Hypothalamus (tissue), 51 donors: Measurements from ENCODE around the gene GINS3.
A peak's percentile ranks its signal among the peaks of the same experiment; 100 is the strongest.

ENCODE experiments used
- DNase-seq, 51 donors: peaks; one replicate each; lab custom pipeline; 2025; lab: John Stamatoyannopoulos, UW

GINS3 gene

DNA sequence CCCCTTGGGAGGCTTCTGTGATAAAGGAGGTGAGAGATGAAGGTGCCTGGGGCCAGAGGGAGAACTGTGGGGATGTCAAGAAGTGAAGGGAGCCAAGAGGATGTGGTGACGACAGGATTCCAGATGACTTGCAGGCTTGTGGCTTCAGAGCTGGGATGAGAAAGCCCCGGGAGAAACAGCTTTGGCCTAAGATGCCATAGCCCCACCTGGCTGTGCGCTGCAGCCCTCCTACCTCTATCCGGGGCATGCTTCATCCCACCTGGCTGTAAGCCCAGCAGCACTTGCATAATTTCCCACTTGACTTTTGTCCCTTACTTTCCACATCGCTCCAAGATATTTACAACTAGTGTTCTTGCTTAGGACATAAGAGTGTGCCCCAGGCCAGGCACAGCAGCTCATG is 29.3 kb downstream of the GINS3 start:
- DNase-seq, result no peak

DNA sequence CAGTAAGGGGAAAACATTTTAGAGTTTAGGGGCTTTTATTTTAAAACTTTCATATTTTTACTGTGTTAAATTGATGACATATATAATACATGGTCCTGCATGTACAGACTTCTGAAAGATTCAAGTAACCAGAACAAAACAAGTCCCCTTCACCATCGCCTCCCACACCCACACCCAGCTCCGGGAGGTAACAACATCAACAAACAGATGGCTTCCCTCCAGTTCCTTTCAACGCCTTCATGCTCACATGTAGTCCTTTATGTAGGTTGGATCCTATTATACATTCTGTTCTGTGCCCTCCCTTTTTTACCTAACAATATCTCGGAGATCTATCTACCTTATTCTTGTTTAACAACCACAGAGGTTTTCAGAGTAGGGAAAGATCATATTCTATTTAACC is 30.5 kb downstream of the GINS3 start:
- peak in 1 of 51 donors; percentile 9 for DNase-seq

DNA sequence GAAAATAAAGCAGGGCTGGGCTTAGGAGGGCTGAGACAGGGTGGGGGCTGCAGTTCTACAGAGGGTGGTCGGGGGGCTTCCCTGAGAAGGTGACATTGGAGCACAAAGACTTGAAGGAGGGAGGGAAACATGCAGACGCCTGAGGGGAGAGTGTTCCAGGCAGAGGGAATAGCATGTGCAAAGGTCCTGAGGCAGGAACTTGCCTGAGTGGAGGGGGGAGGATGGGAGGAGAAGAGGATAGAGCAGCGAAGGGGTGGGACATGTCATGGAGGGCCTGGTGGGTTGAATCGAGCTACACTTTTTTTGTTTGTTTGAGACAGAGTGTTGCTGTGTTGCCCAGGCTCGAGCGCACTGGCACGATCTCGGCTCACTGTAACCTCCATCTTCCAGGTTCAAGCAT is 33.0 kb downstream of the GINS3 start:
- DNase-seq, result no peak

DNA sequence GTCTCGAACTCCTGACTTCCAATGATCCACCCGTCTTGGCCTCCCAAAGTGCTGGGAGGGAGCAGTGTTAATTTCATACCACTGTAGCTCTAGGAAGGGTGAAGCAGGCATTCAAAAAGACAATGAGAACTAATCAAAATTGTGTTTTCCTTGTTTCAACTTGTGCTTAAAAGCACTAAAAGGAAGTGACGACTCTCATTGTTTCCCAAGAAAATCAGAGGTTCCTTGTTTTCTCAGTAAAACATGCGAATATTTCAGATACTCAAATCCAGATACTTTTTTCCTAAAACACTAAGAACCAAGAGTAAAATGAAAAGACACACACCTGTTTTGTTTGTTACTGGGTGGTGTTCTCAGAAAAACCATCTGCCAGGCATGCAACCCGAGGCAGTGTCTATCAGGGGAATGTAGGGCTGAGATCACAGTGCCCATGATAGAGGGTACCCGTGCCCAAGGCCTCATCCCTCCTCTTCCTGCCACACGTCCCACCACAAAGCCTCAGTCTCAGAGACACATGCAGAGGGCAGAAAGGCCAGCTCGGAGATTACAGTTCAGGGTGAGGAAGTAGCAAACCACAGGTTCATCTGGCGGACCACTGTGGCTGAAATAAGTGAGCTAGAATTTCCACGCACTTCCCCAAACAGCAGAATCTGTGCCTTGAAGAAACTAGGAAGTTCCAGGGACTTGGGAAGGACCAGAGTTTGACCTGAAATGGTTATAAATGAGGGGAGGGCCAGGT is 33.7 kb downstream of the GINS3 start:
- DNase-seq, result peak in 31 of 51 donors; percentile 4 to 49 (median 21)

DNA sequence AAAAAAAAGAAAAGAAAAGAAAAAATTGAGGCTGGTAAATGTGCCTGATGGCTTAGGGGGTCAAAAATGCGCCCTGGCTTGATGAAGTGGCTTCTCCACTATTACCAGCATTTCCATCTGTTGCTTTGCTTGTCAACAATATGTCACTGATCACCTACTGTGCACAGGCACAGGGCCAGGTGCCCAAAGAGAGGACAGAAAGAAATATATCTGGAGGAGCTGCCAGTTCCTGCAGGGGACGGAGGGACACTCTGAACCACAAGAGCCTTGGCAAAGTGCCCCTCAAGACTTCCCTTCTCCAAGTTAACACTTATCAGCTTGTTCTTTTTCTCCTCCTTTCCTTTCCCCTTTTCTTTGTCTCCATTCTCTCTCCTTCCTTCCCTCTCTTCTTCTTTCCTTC is 34.7 kb downstream of the GINS3 start:
- DNase-seq, result peak in 19 of 51 donors; percentile 0 to 48 (median 19)

DNA sequence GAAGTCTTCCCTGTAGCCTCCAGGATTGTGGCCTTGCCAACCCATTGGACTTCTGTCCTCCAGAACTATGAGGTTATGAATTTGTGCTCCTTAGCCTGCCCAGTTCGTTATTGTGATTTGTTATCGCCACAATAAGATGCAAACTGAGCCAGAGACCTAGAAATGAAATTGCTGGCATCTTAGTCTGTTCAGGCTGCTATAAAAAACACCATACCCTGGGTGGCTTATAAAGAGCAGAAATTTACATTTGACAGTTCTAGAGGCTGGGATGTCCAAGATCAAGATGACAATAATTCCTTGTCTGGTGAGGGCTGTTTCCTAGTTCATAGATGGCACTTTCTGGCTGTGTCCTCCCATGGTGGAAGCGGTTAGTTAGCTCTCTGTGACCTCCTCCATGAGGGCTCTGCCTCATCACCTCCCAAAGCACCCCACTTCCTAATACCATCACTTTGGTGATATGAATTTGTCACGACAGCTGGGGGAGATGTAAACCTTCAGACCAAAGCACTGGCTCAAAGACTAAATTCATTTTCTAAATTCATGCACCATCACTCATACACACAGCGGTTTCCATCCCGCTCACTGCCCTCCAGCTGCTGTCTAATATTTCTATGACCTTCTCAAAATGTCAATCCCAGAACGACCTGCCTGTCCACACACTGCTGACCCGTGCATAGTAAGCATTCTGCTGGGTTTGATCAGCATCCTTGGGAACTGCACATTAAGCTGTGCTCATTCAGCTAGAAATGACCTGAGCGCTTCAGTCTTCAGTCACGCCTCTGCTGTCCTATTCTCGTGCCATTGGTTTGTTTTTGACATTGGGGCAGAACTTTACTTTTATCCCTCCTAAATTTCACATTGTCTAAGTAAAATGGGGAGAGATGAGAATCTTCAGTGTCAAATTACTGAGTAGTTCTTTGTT is 36.6 kb downstream of the GINS3 start:
- DNase-seq, result no peak

DNA sequence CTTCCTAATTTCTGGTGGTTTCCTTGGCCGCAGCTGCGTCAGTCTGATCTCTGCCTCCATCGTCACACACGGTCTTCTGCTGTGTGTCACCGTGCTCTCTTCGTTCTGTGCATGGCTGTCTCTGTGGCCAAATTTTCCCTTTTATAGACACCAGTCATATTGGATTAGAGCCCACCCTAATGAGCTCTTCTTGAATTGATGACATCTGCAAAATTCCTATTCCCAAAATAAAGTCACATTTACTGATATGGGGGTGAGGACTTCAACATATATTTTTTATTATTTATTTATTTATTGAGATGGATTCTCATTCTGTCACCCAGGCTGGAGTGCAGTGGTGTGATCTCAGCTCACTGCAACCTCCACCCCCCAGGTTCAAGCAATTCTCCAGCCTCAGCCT is 38.4 kb downstream of the GINS3 start:
- DNase-seq, result no peak

DNA sequence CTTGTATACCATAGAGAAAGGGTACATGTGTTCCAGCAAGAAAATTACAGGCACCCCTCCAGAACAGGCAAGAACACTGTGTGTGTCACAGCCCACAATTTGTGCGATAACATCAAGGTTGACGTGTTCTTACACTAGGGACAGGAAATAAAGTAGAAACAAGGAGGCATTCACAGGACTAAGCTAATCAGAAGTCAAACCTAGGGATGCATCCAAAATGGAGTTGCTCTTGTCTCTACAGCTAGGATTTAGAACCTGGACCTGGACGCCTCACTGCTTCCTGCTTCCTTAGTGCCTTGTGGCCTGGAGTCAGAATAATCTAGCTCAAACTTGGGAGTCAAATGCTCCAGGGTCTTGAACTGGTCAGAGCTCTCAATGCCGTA is 41.3 kb downstream of the GINS3 start:
- no peak for DNase-seq

DNA sequence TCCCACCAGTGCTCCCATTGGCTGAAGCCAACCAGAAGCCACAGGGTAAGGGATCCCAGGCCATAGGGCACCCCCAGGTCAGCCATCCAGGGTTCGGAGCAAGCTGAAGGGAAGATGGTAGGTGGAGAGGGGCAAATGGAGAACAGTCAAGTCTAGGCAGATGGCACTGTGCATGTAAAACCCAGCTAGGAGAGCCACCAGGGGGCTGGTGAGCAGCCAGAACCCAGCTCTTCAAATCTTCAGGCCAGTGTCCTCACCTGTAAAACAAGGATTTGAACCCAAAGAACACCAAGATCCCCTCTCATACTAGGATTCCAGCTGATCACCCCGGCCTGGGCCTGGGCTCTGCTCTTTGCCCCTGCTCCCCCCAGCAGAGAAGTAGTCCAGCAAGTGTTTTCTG is 43.5 kb downstream of the GINS3 start:
- no peak for DNase-seq

DNA sequence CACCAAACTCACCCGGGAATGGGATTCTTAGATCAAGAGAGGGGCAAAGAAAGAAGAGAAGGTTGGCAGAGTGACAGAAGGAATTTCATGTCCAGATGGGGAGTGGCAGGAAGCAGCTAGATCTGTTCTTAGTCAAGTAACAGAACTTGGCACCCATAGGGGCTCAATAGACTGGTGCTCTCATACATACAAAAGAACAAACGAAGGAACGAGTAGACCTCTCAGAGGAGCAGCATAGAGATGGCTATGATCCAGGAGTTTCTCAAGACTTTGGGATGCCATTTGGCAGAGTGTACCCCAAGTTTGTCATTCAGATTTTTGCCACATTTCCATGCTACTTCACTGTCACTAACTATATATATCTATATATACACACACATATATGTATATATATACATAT is 47.9 kb downstream of the GINS3 start:
- DNase-seq, result no peak

DNA sequence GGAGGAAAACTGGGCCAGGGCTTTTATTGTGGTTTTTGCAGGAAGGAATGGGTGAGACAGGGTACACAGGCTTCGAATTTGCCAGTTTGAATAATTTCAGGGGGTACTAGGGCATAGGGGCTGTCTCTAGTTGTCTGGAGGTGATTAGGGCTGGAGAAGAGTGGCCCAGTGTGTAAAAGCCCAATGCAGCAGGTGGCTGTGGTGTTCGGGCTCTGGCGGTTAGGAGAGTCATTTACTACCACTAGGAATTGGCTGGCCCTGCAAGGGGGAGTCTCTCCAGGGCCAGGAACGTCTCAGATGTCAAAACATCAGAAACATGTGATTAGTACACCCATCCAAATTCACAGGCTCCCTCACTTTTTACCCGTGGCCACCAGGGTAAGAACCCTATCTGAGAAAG is 50.3 kb downstream of the GINS3 start:
- DNase-seq, result no peak

DNA sequence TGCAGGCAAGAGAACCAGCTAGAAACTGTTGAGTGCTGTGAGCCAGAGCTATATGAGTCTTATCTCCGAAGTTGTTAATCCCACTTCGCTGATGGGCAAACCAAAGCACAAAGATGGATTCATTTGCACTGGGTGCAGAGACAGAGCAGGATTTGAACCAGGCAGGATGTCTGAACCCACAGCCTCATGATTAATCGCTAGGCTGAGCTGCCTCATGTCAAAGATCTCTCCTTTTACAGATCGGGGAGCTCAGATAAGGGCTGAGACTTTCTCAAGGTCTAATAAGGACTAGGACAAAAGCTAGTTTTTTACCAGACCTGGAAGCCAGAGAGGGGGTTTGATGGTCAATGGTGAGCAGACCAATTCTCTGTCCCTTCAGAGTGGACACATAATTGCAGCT is 51.5 kb downstream of the GINS3 start:
- no peak for DNase-seq

DNA sequence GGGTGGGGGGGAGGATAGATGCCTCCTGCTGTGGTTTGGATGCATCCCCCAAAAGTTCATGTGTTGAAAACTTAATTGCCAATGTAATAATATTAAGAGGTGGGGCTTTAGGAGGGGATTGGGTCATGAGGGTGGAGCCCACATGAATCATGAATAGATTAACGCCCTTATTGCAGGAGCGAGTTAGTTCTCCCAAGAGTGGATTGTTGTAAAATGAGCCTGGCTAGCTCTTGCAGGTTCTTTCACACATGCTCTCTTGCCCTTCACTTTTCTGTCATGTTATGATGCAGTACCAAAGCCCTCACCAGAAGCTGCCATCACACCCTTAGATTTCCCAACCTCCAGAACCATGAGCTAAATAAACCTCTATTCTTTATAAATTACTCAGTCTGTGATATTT is 52.0 kb downstream of the GINS3 start:
- DNase-seq, result no peak

DNA sequence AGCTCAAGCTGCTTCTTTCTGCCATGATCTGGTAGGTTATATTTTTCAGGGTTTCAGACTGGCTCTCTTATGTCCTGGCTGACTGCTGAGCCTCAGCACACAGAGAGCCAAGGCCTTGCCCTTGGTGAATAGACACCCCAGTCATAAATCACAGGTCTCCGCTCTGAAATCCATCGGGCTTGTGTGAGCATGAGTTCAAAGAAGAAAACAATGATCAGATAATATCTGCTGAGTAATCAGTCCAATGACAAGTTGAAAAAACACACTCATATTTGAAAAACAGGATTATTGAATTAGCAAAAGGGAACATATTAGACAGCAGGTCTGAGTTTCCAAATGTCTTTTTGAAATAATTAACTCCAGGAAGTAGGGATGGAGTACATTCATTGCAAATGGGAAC is 56.6 kb downstream of the GINS3 start:
- DNase-seq, result no peak

DNA sequence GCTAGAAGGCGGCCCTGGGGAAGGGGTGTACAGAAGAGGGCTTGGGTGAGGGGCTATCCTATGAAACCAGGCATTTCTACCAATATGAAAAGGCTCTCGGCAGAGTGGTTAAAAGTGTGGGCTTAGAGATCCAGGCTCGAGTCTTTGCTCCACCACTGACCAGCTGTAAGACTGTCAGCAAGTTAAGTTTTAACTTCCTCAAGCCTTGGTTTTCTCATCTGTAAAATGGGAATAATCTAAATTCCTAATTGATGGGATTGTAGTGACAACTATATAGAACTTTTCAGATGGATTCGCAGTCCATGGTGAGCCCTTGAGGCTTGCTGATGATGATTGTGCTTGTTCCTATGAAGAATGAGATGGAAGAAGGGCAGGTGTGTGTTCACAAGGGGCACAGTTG is 57.0 kb downstream of the GINS3 start:
- DNase-seq, result no peak

DNA sequence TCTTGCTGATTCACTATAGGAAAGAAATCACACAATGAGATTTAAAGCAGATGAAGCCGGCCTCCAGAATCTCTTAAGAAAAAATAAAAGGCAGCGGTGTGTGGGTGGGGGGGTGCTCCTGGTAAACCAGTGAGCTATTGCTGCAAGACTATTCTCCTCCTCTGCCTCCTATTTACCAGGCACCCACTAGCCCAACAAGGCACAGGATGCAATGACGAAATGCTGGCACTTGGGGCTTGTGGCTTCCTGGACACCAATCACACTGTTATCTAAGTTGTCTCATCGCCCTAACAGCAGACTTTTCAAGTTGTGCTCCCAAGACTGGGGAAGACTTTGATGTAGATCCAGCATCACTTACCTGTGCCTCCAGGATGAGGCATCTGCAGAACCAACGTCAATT is 57.5 kb downstream of the GINS3 start:
- DNase-seq, result no peak

DNA sequence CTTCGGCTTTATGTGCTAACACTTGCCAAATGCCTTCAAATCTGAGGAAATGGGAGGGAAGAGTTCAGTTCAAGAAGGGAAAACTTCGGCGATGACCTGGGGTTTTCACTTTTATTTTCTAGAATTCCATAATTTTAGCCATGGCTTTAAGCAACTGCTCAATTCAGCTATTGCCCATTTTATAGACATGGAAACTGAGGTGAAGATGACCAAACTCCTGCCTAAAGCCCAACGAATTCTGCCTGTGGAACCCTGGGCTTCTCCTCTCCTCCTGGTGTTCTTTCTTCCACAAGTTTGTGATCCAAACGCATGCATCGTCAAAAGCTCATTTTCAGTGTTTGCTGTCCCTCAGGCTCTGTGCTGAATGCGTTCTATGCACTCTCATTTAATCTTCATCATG is 58.3 kb downstream of the GINS3 start:
- no peak for DNase-seq

DNA sequence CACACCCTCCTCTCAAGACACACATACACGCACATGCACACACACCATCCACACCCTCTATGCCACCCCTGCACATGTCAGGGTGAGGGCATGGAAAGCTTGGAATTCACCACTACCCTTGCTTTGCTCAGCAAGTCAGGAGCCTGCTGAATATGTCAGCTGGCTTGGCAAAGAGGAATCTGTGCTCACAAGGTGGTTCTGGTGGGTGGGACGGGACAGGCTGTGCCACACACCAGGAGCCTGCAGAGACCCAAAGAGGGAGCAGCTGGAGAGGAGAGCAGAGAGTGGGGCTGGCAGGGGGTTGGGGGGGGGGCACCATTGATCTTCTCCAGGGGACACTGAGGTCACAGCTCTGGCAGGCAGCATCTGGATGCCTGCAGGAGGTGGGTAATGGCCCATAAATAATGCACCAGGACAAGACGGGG is 59.0 kb downstream of the GINS3 start:
- DNase-seq, result peak in 1 of 51 donors; percentile 52

DNA sequence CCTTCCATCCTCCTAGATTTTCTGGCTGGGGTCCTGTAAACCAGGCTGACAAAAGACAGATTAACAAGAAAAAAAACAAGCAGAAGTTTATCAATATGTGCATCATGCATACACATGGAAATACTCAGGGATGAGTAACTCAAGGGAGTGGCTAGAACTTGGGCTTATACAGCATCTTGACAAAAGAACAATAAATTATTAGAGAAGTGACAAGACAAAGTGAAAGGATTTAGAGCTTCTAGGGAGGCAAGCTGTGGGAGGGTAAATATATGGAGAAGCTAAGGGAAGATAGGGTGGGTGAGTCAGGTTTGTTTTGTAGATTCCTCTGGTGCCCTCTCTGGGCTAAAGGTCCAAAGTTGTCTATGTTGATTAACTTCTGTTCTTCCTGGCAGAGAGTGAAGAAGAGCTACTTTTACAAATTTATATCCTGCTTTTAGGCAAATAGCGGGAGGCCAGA is 59.7 kb downstream of the GINS3 start:
- DNase-seq, result peak in 1 of 51 donors; percentile 32

DNA sequence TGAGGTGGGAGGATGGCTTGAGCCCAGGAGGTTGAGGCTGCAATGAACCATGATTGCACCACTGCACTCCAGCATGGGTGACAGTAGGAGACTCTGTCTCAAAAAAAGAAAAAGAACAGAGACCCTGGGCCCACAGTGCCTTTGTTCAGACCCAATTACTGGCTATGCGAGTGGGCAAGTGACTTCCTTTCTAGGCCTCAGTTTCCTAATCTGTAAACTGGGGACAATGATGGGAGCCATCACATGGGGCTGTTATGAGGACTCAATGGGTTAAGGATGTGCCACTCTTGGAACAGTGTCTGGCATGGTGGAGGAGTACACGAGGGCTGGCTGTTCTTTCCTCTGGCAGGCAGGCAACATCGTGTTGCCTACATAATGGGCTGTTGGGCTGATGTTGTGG is 60.4 kb downstream of the GINS3 start:
- no peak for DNase-seq

DNA sequence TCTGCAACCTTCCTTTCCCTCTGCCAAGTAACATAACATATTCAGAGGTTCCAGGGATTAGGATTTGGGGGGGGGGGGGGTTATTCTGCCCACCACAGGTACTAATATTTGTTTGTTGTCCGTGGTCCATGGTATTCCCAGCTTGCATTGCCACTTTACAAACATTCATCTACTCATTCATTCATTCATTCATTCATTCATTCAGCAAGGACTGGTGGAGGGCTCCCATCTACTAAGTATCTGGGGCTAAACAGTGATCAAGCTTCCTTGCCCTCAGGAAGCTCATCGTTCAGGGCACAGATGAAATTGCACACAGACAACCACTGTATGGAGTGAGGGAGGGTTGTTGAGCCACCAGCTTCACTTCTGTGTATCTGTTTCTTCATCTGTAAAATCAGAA is 61.9 kb downstream of the GINS3 start:
- DNase-seq, result no peak

DNA sequence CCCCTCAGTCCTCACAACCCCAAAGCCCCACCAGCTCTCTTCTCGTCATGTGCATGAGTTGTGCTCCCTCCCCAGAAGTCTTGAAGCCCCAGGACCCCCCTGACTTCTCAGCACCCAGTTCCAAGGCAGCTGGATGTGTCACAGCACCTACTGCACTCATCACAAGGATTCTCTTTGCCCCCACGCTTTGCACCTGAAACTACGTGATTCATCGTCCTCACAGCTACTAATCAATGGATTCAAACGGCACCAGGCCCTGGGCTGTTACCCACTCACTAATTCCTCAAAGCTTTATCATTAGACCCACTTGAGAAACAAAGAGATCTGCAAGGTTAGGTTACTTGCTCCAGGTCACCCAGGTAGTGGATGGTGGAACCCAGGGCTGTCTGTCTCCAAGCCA is 62.6 kb downstream of the GINS3 start:
- DNase-seq, result peak in 1 of 51 donors; percentile 22
